Measurements from ENCODE around the gene FARP1.

FARP1 gene

GRCh38 chr13:98176777-98177608 lies 34.1 kb downstream of the FARP1 start, which contains the start of gene RNF113B:
RNF113B (minus strand) TSS chr13:98177269; CDS start chr13:98177236, 33 bp downstream.
- DNase-seq = no peak

- DNase-seq = no peak
Measured at GRCh38 chr13:98180092-98180491, 37.2 kb downstream of the FARP1 start.

GRCh38 chr13:98181111-98181815 lies 38.4 kb downstream of the FARP1 start:
- DNase-seq = no peak

- DNase-seq = no peak
Measured at GRCh38 chr13:98182153-98182552, 39.3 kb downstream of the FARP1 start.

GRCh38 chr13:98182589-98182988 lies 39.7 kb downstream of the FARP1 start:
- DNase-seq = no peak

- DNase-seq = no peak
Measured at GRCh38 chr13:98184792-98185191, 41.9 kb downstream of the FARP1 start.

- no peak for DNase-seq
Measured at GRCh38 chr13:98187155-98187964, 44.5 kb downstream of the FARP1 start.

GRCh38 chr13:98187965-98188261 lies 45.0 kb downstream of the FARP1 start:
- no peak for DNase-seq

GRCh38 chr13:98188544-98189166 lies 45.8 kb downstream of the FARP1 start:
- no peak for DNase-seq

GRCh38 chr13:98189841-98190505 lies 47.1 kb downstream of the FARP1 start:
- no peak for DNase-seq

GRCh38 chr13:98190889-98191444 lies 48.1 kb downstream of the FARP1 start:
- no peak for DNase-seq

- no peak for DNase-seq
Measured at GRCh38 chr13:98192008-98192407, 49.1 kb downstream of the FARP1 start.

- DNase-seq = no peak
Measured at GRCh38 chr13:98195054-98195791, 52.3 kb downstream of the FARP1 start.

GRCh38 chr13:98198683-98199082 lies 55.8 kb downstream of the FARP1 start:
- no peak for DNase-seq

- no peak for DNase-seq
Measured at GRCh38 chr13:98199480-98199879, 56.6 kb downstream of the FARP1 start.

GRCh38 chr13:98200211-98200878 lies 57.5 kb downstream of the FARP1 start:
- no peak for DNase-seq

- DNase-seq = no peak
Measured at GRCh38 chr13:98201189-98201588, 58.3 kb downstream of the FARP1 start.

GRCh38 chr13:98201984-98202383 lies 59.1 kb downstream of the FARP1 start:
- no peak for DNase-seq

GRCh38 chr13:98203646-98204326 lies 60.9 kb downstream of the FARP1 start:
- no peak for DNase-seq

- no peak for DNase-seq
Measured at GRCh38 chr13:98204546-98204945, 61.7 kb downstream of the FARP1 start.
